NAMALWA (cell line): ENCODE data around the gene TENT5D.
A peak's percentile ranks its signal among the peaks of the same experiment; 100 is the strongest.
"Not testable (repeated sequence)": the region's sequence is repeated elsewhere in the genome, so short reads cannot be mapped to it uniquely, and the experiment has no call there.

ENCODE experiments used
- DNase-seq: peaks from one replicate; pipeline ENCODE4 v3.0.0-alpha.2; 2015; ENCODE audit warnings: low spot score

TENT5D gene

DNA sequence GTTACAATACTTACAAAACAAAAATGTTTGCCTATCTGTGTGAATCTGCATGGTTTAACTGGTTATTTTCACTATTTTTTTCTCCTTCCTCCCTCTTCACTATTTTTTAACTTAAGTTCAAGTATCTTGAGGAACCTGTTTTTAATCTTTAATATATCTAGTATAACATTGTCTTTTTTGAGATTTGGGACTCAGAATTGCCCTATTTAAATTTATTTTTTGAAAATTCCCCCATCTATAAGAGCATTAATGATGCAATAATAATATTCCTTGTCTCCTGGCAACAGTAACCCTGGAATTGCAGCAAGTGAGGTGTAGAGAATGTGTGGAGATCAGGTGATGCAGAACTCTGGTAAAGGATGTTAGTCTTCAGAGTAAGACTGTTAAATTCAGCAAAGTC, at the start of gene TENT5D:
Gene TENT5D (plus strand): TSS at position 301 of the 400 bp plus-strand sequence. CDS start 22,093 bp downstream, outside the sequence.
- no peak for DNase-seq

DNA sequence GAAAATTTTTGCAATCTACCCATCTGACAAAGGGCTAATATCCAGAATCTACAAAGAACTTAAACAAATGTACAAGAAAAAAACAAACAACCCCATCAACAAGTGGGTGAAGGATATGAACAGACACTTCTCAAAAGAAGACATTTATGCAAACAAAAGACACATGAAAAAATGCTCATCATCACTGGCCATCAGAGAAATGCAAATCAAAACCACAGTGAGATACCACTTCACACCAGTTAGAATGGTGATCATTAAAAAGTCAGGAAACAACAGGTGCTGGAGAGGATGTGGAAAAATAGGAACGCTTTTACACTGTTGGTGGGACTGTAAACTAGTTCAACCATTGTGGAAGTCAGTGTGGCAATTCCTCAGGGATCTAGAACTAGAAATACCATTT, 34.6 kb upstream of the TENT5D start:
- not testable (repeated sequence) for DNase-seq

DNA sequence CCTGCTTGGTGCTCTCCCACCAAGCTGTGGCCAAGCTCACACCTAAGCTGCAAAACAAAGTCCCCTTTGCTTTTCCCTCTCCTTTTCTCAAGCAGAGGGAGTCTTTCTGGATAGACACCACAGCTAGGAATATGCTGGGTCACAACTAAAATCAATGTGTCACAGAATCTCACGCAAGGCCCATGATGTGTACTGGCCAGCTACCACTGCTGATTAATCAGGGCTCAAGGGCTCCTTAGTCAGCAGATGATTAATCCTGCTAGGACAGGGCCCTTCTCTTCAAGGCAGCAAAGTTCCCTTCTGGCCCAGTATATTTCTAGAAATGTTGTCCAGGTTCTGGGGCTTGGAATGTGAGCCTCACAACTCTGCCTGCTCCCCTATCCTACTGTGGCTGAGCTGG, 32.0 kb upstream of the TENT5D start:
- no peak for DNase-seq

DNA sequence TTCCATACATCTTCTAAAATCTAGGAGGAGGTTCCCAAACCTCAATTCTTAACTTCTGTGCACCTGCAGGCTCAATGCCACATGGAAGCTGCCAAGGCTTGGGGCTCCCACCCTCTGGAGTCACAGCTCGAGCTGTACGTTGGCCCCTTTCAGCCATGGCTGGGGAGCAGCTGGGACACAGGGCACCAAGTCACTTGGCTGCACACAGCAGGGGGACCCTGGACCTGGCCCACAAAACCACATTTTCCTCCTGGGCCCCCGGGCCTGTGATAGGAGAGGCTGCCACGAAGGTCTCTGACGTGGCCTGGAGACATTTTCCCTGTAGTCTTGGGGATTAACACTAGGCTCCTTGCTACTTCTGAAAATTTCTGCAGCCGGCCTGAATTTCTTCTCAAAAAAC, 8.2 kb upstream of the TENT5D start:
- no peak for DNase-seq

DNA sequence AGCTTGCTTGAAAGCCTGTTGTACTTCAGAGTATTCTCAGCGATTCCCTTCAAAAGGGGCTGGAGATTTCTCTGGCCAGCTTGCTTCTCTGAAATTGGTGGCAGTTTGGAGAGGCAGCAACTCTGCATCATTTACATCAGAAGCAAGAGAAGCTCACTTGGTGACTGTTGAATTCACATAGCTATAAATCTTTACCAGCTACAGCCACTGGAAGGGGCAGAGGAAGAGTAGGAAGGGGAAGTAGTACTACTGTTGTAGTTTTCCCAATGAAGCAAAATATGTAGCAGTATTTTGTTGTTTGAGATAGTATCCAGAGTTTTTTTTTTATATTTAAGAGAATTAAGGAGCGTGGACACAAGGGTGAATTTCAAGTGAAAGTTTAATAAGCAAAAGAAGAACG, 2.8 kb downstream of the TENT5D start:
- no peak for DNase-seq

DNA sequence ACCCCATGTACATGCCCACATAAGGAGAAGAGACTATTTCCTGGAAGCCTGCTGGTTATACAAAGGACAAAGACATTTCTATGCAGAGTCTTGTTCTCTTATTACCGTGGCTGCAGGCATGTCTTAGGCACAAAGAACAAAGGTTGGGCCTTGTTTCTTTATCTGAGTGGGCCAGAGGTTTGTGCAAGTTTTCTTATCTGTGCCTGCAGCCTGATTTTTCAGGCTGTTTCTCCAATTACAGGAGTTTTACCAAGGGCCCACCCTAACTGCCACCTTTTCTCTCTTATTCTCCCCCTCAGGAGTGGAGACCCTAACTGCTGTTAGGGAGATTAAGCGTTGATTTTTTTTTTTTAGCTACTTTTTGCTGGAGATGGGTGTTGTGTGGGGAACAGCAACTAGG, 3.5 kb downstream of the TENT5D start:
- DNase-seq = no peak

DNA sequence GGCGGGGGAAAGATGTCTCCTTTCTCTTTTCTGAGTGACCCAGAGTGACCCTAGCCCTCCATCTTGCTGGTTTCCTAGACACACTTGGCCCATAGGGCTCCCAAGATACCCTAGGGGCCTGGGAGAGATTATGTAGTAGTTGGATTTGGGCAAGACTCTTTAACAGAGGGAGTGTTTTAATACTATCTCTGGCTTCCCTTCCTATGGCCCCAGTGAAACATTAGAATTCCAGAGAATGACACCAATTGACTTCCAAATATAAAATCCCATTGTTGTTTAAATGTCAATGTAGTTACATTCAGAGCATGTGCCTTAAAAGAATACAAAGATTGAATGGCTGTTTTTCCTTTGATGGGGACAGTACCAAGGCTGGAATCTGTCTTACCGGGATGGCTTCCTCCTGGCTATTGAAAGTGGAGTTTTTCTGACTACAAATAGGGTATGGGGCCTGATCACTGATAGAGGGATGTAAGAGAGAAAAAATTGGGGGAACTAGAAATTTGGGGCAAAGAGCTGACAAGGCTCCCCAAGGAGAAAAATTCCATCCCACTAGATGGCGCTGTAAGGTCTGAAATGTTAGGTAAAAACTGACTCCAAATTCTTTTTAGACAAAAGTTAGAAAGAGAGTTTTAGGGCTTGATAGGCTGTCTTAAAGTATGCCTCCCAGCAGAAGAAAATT, 10.7 kb downstream of the TENT5D start:
- peak; percentile 27 for DNase-seq

DNA sequence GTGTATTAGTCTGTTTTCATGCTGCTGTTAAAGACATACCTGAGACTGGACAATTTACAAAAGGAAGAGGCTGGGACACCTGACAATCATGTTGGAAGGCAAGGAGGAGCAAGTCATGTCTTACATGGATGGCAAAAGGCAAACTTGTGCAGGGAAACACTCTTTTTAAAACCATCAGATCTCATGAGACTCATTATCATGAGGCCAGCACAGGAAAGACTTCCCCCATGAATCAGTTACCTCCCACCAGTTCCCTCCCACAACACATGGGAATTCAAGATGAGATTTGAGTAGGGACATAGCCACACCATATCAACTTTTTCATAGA, 11.2 kb downstream of the TENT5D start:
- no peak for DNase-seq

DNA sequence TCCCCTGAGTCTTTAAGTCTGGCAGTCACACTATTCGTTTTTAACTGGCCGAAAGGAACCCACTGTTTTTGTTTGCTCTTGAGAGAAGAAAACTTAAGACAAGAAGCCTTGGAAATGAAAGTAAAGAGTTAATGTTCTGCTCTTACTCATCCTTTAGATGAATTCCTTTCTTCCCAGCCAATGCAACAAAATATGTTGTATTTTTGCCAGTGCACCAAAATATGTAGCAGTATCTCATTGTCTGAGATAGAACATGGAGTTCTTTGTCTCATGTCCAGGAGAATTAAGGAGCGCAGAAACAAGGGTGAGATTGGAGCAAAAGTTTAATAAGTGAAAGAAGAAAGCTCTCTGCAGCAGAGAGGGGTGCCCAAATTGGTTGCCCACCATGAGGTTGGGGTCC, 12.2 kb downstream of the TENT5D start:
- DNase-seq = no peak

DNA sequence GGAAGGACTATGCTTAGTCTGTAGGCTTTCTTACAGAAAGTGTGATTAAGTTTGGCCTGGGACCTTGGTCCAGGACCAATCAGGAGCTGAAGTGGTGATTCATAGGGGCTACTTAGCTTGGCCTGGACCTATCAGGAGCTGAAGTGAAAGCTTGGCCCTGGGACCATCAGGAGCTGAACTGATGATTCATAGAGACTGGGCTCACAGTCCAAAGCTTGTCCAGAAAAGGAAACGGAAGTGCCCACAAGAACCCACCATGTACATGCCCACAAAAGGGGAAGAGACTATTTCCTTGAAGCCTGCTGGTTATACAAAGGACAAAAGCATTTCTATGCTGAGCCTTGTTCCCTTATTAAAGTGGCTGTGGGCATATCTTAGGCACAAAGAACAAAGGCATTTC, 12.6 kb downstream of the TENT5D start:
- DNase-seq = no peak

DNA sequence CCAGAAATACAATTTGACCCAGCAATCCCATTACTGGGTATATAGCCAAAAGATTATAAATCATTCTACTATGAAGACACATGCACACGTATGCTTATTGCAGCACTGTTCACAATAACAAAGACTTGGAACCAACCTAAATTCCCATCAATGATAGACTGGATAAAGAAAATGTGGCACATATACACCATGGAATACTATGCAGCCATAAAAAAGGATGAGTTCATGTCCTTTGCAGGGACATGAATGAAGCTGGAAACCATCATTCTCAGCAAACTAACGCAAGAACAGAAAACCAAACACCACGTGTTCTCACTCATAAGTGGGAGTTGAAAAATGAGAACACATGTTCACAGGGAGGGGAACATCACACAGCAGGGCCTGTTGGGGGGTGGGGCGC, 47.9 kb downstream of the TENT5D start:
- not testable (repeated sequence) for DNase-seq

DNA sequence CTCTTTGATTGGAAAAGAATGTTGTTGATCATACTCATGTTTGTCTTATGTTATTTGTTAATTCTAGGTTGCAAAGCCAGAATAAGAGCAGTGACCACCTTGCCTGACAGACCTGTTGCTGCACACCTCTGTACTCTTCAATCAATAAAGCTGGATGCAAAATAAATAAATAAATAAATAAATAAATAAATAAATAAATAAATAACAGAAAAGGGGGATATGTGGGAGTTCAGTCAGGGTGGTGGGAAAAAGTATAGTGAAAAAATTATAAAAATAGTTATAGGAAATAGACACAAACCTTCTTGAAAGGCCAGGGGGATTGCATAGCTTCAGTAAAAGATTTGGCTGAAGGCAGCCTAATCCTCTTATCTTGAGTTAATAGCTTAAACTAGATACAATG, 51.3 kb downstream of the TENT5D start:
- no peak for DNase-seq

DNA sequence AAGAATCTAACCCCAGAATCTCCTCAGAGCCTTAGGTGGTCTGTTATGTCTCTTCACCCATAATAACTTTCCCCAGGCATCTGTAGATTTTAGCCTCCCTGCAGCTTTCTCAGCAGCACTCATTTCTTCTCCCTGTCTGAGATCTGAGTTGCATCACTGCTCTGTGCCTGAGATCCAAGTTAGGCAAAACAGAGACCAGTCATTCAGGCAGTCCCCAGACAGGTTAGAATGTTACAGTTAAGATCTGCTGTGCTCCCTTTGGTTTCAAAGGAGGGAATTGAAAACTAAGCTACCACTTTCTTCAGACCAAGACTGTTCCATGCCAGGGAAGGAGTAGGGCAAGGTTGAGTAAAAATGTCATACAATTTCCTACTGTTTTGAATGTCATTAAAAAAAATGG, 65.3 kb downstream of the TENT5D start:
- no peak for DNase-seq

DNA sequence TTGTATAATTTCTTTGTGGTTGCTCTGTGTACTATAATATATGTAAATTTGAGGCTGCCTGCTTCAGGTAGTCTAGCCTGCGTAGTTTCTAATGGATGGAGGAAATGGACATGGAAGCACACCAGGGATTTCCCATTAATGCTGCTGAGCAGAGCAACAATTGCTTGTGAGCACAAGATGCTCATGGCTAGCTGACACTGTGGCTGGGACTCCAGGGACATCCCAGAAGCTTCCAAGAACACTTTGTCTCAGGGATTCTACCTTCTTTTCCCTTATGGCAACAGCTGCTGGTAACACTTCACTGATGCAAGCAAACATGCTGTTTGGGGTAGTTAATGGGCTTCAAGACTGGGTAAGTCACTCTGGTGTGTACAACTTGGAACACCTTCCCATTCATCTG, 66.1 kb downstream of the TENT5D start:
- DNase-seq = no peak

DNA sequence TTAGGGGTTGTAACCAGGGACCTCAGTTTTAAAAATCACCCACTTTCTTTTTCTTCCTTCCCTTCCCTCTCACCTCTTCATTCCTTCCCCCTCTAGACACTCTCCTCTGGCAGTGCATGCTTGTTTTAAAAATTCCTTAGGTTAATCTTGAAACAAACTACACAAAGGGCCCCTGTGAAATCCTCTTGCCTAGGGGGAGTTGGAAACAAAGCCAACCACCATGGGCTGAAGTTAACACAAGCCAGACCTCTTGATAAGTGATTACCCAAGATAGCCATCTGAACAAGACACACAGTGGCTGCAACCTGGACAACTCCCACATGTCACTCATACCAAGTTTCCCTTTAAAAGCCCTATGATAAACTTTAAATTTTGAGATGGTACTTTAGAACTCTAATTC, 68.9 kb downstream of the TENT5D start:
- DNase-seq = no peak
